ENCODE results near the gene GRAMD1B.

Gene GRAMD1B

DNA sequence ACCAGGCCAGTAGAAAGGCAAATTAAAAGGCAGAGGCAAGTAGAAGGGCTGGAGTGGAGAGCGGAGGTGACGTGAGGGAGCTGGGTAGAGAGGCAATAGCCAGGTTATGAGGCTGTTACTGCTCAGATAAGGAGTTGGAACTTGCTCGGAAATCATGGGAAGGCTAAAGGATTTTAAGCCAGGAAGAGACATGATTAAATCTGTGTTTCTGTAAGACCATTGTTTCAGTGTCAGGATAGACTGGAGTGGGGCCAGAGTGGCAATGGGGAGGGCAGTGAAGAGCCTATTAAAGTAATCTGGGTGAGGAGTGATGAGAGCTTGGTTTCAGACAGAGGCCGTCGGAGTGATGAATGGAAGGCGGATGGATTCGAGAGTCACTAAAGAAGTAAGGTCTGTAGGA lies 39.0 kb downstream of the GRAMD1B start:
- TF ChIP-seq, protein P1, sequence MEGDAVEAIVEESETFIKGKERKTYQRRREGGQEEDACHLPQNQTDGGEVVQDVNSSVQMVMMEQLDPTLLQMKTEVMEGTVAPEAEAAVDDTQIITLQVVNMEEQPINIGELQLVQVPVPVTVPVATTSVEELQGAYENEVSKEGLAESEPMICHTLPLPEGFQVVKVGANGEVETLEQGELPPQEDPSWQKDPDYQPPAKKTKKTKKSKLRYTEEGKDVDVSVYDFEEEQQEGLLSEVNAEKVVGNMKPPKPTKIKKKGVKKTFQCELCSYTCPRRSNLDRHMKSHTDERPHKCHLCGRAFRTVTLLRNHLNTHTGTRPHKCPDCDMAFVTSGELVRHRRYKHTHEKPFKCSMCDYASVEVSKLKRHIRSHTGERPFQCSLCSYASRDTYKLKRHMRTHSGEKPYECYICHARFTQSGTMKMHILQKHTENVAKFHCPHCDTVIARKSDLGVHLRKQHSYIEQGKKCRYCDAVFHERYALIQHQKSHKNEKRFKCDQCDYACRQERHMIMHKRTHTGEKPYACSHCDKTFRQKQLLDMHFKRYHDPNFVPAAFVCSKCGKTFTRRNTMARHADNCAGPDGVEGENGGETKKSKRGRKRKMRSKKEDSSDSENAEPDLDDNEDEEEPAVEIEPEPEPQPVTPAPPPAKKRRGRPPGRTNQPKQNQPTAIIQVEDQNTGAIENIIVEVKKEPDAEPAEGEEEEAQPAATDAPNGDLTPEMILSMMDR (IDR thresholded peaks at IDR 0.05; ENCODE audit: insufficient read depth, low read length, poor library complexity, severe bottlenecking), result no peak
- no peak overlapping the region for H3K4me3 ChIP-seq (replicated peaks; ENCODE audit: low read depth, low read length)
- H3K27me3 ChIP-seq (replicated peaks; ENCODE audit: control insufficient read depth, insufficient read depth, low read length), result no peaks in the 10 kb centered on the region
- H3K36me3 ChIP-seq (ENCODE audit: control insufficient read depth, insufficient read depth, low read length), result no peaks in the 10 kb centered on the region
- DNase-seq (ENCODE audit: extremely low read depth, insufficient read length), result no peak

DNA sequence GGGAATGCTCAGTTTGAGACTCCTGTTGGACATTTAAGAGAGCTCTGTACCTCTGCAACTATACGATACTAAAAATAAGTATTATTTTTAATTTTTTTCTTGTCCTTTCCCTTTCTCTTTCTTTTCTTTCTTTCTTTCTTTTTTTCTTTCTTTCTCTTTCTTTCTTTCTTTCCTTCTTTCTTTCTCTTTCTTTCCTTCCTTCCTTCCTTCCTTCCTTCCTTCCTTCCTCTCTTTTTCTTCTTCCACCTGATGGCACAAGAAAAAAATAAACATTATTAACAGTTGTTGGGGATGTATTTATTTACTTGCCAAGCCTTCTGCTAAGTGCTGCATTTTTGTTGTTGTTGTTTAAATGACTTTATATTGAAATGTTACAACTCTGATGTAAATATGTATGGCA lies 39.5 kb downstream of the GRAMD1B start:
- H3K27me3 ChIP-seq (replicated peaks; ENCODE audit: control insufficient read depth, insufficient read depth, low read length), result no peaks in the 10 kb centered on the region
- no peak overlapping the region for H3K4me3 ChIP-seq (replicated peaks; ENCODE audit: low read depth, low read length)
- TF ChIP-seq, protein P1 (IDR thresholded peaks at IDR 0.05; ENCODE audit: insufficient read depth, low read length, poor library complexity, severe bottlenecking), result no peak
- H3K36me3 ChIP-seq (ENCODE audit: control insufficient read depth, insufficient read depth, low read length), result no peaks in the 10 kb centered on the region
- no peak for DNase-seq (ENCODE audit: extremely low read depth, insufficient read length)

DNA sequence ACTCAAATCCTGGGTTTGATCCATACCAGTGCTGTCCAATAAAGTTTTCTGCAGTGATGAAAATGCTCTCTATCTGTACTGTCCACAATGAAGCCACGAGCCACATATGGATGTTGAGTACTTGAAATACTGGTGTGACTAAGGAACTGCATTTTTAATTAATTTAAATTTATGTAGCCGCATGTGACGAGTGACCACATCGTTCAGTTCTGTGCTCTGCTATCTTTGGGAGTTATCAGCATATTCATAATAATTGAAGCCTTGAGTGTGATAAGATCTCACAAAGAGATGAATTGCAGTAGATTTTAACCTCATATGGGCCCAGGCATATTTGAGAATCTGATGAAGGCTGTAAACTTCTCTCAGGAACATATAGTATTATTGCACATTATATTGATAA lies 40.8 kb downstream of the GRAMD1B start:
- Histone ChIP-seq H3K36me3 (ENCODE audit: control insufficient read depth, insufficient read depth, low read length) (no peaks in the 10 kb centered on the region), H3K4me3 (replicated peaks; ENCODE audit: low read depth, low read length) (no peak overlapping the region), H3K27me3 (replicated peaks; ENCODE audit: control insufficient read depth, insufficient read depth, low read length) (no peaks in the 10 kb centered on the region)
- DNase-seq (ENCODE audit: extremely low read depth, insufficient read length), result no peak
- TF ChIP-seq, protein P1 (IDR thresholded peaks at IDR 0.05; ENCODE audit: insufficient read depth, low read length, poor library complexity, severe bottlenecking), result no peak

DNA sequence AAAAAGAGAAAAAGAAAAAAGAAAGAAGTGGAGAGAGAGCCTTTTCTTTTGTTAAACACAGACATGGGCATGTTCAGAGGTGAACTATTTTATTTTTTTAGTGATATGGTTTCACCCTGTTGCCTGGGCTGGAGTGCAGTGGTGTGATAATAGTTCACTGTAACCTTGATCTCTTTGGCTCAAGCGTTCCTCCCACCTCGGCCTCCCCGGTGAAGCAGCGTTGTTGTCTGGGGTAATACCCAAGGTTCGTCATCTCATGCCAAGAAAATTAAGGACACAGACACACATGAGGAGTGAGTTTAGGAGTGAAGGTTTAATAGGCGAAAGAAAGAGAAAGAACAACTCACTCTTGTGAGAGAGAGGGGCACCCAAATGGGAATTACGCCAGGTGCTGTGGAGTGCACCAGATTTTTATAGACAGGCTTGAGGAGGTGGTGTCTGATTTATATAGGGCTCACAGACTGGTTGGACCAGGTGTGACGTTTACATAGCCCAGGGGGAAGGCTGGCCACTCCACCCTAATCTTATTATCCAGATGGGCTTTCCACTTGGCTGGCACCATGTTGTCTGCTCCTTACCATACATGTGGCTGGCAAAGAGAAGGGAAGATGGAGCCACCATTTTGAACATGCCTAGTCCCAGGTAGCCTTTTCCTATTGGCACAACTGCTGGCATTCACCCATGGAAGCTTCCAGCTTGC lies 42.3 kb downstream of the GRAMD1B start:
- no peaks in the 10 kb centered on the region for H3K27me3 ChIP-seq (replicated peaks; ENCODE audit: control insufficient read depth, insufficient read depth, low read length)
- H3K4me3 ChIP-seq (replicated peaks; ENCODE audit: low read depth, low read length), result no peak overlapping the region
- no peaks in the 10 kb centered on the region for H3K36me3 ChIP-seq (ENCODE audit: control insufficient read depth, insufficient read depth, low read length)
- DNase-seq (ENCODE audit: extremely low read depth, insufficient read length), result no peak
- TF ChIP-seq, protein P1 (IDR thresholded peaks at IDR 0.05; ENCODE audit: insufficient read depth, low read length, poor library complexity, severe bottlenecking), result no peak

DNA sequence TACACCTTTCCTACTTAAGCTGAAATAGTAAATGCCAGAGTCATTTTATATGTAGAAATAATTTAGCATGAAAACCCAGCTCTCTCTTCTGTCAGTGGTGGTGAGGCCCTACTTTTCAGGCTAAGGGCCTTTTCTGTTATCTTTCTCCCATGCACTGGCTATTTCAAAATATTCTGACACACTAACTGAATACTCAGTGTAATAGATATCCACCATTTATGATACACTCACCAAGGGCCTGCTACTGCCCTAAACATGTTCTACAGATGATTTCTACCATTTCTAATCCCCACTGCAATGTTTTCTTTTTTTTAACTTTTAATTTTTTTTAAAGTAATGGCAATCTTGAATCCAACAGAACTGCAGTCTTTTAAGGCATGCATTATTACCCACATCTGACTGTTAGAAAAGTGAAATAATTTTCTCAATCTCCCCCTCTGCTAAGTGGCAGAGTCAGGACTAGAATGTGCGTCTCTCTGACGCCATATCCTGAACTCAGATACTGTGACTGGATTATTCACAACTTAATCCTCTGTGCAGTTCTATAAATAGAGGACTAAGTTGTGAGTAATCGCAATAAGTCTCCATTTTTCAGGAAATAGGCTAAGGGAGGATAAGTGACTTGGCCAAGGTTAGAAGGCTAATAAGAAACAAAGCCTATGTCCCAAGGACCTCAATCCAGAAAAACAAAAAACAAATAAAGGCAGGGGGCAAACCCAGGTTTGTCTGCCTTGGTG lies 44.0 kb downstream of the GRAMD1B start:
- Histone ChIP-seq H3K36me3 (ENCODE audit: control insufficient read depth, insufficient read depth, low read length) (no peaks in the 10 kb centered on the region), H3K27me3 (replicated peaks; ENCODE audit: control insufficient read depth, insufficient read depth, low read length) (no peaks in the 10 kb centered on the region), H3K4me3 (replicated peaks; ENCODE audit: low read depth, low read length) (no peak overlapping the region)
- TF ChIP-seq, protein P1 (IDR thresholded peaks at IDR 0.05; ENCODE audit: insufficient read depth, low read length, poor library complexity, severe bottlenecking), result no peak
- no peak for DNase-seq (ENCODE audit: extremely low read depth, insufficient read length)

Data from GM06990 (cell line).